ENCODE data around the gene NOXO1. TPM values are rescaled to one million over a fixed set of nuclear protein-coding genes. Genes with fewer than 3 reads are reported as not detected.

Gene NOXO1
- total RNA-seq, 2 experiments from 2014 or later: 0.56 to 0.99 TPM

- Mint-ChIP-seq H3K36me3 (ENCODE audit: low read depth) (peaks cover 7% of the 10 kb centered on the region), H3K9me3 (no peaks in the 10 kb centered on the region), H3K4me3 (peak overlapping the region; percentile 69), H3K27ac (no peak overlapping the region), H3K4me1 (ENCODE audit: low read depth) (peaks cover 18% of the 10 kb centered on the region), H3K27me3 (no peaks in the 10 kb centered on the region)
- POLR2A ChIA-PET: no interaction called here
- CTCF ChIA-PET: interaction anchor here (0.7 kb wide), 1 partner anchor 61 kb away, joined by 4 read pairs; no protein-coding TSS in a partner anchor
- no peak overlapping the region for H3K4me3 ChIP-seq (ENCODE audit: low read length)
- ATAC-seq (ENCODE audit: poor library complexity) (no peak), DNase-seq (no peak)
- H3K27ac ChIP-seq (ENCODE audit: low read depth in 1 of 2, low read length in 2 of 2): no peak overlapping the region
- peaks cover 28% of the 10 kb centered on the region for H3K4me1 ChIP-seq (ENCODE audit: insufficient read depth, low read length)
- H3K27me3 ChIP-seq (ENCODE audit: control insufficient read depth in 1 of 2, insufficient read depth in 2 of 2, low read length in 2 of 2): no peaks in the 10 kb centered on the region
- H3K36me3 ChIP-seq (ENCODE audit: insufficient read depth, low read length): peaks cover 6% of the 10 kb centered on the region
- intact Hi-C loops (cut with DNase I, micrococcal nuclease): loop anchor here (5.0 kb wide), 3 partner anchors 48 to 177 kb away; partner anchors contain the start of genes NUBP2 (in 1 of the 2) and SPSB3 (in 1 of the 2)
- no peaks in the 10 kb centered on the region for H3K9me3 ChIP-seq (ENCODE audit: control insufficient read depth in 1 of 2, insufficient read depth in 1 of 2, low read length in 2 of 2)
- TF ChIP-seq, protein P1, sequence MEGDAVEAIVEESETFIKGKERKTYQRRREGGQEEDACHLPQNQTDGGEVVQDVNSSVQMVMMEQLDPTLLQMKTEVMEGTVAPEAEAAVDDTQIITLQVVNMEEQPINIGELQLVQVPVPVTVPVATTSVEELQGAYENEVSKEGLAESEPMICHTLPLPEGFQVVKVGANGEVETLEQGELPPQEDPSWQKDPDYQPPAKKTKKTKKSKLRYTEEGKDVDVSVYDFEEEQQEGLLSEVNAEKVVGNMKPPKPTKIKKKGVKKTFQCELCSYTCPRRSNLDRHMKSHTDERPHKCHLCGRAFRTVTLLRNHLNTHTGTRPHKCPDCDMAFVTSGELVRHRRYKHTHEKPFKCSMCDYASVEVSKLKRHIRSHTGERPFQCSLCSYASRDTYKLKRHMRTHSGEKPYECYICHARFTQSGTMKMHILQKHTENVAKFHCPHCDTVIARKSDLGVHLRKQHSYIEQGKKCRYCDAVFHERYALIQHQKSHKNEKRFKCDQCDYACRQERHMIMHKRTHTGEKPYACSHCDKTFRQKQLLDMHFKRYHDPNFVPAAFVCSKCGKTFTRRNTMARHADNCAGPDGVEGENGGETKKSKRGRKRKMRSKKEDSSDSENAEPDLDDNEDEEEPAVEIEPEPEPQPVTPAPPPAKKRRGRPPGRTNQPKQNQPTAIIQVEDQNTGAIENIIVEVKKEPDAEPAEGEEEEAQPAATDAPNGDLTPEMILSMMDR (IDR thresholded peaks at IDR 0.05): no peak
These were observed 36.6 kb downstream of the NOXO1 start for GRCh38 chr16:1944612-1945199.

DNA sequence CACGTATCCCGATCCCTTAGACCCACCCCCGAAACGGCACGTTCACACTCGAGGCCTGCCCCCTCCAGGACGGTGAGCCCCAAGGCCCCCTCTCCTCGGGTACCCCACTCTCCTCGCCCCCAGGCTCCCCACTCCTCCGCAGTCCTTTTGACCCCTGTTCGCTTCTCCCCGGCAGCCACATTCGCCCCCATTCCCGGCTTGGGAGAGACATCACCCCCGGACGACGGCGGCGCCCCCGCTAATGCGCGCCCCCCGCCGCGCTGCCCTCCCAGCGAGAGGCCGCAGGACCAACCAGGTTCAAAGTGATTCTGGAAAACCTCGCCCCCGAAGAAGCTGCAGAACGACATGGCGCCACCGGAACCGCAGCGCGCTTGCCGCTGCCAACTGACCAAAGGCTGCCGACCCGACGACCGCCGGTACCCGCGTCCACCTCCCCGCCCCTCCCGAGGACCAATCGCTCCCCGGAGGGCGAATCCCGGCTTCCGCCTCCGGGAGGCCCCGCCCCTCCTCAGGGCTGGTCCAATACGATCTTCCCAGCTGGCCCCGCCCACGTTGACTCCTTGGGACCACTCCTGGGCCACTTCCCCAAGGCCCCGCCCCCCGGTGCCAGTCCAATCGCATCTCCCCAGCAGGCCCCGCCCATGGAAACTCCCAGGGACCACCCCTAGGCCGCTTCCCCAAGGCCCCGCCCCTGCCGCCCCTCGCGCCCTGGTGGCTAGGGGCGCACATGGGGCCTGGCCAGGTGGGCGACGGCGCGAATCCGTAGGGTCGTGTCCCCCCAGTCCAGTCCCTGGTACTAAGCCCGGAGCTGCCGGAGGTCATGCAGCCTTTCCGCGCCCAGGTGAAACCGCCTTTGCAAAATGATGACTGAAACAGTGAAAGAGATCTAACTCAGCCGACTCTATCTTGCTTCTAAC lies 38.2 kb downstream of the NOXO1 start, which contains the start of gene MSRB1:
Gene MSRB1 (minus strand): TSS at position 390 of the 917 bp plus-strand sequence. CDS start 43 bp downstream, at position 347.
- Mint-ChIP-seq H3K36me3 (ENCODE audit: low read depth) (peaks cover 13% of the 10 kb centered on the region), H3K4me1 (ENCODE audit: low read depth) (peaks cover 18% of the 10 kb centered on the region), H3K4me3 (peak within 1 kb of the TSS; percentile 93), H3K9me3 (no peaks in the 10 kb centered on the region), H3K27me3 (no peaks in the 10 kb centered on the region), H3K27ac (peak within 1 kb of the TSS; percentile 47)
- no peaks in the 10 kb centered on the region for H3K9me3 ChIP-seq (ENCODE audit: control insufficient read depth in 1 of 2, insufficient read depth in 1 of 2, low read length in 2 of 2)
- peak within 1 kb of the TSS; percentile 92 for H3K4me3 ChIP-seq (ENCODE audit: low read length)
- POLR2A ChIA-PET: interaction anchor here (0.7 to 1.6 kb wide), 7 partner anchors 9 to 212 kb away, joined by 3 to 23 read pairs (median 4); partner anchors contain the start of genes FAHD1, HAGH, RPS2 and TBL3
- peak within 1 kb of the TSS; percentile 40 to 43 for H3K27ac ChIP-seq (ENCODE audit: low read depth in 1 of 2, low read length in 2 of 2)
- H3K36me3 ChIP-seq (ENCODE audit: insufficient read depth, low read length): peaks cover 20% of the 10 kb centered on the region
- TF ChIP-seq, protein P1 (IDR thresholded peaks at IDR 0.05): no peak
- H3K27me3 ChIP-seq (ENCODE audit: control insufficient read depth in 1 of 2, insufficient read depth in 2 of 2, low read length in 2 of 2): no peaks in the 10 kb centered on the region
- ATAC-seq (ENCODE audit: poor library complexity) (peak; percentile 99), DNase-seq (peak; percentile 97 to 100 (median 99))
- intact Hi-C loops (cut with DNase I, micrococcal nuclease): loop anchor here (5.0 kb wide), 3 partner anchors 49 to 176 kb away; partner anchors contain the start of genes NUBP2 (in 1 of the 2) and SPSB3 (in 1 of the 2)
- CTCF ChIA-PET: interaction anchor here (1.2 kb wide), 1 partner anchor 65 kb away, joined by 3 read pairs; no protein-coding TSS in a partner anchor
- peaks cover 28% of the 10 kb centered on the region for H3K4me1 ChIP-seq (ENCODE audit: insufficient read depth, low read length)

All from CD4-positive, alpha-beta T cell (primary cell).